Activated CD4-positive, alpha-beta T cell treated with anti-CD3 and anti-CD28 coated beads, Interleukin-2, amount 50 U/mL, for 48 hours (primary cell): Measurements from ENCODE around the gene FLVCR1.

Experiments
- DNase-seq, 2 experiments: peaks; one replicate each; pipeline ENCODE4 v3.0.0-alpha.2; 2020

FLVCR1 gene

GRCh38 chr1:212916481-212917133 lies 58.5 kb downstream of the FLVCR1 start:
- DNase-seq: peak in 1 of 2 experiments; percentile 8

GRCh38 chr1:212917134-212917485 lies 59.0 kb downstream of the FLVCR1 start:
- DNase-seq: no peak

GRCh38 chr1:212917858-212918257 lies 59.8 kb downstream of the FLVCR1 start:
- DNase-seq: no peak

GRCh38 chr1:212918824-212919223 lies 60.7 kb downstream of the FLVCR1 start:
- no peak for DNase-seq

- no peak for DNase-seq
Measured at GRCh38 chr1:212920246-212920645, 62.2 kb downstream of the FLVCR1 start.

GRCh38 chr1:212920896-212921295 lies 62.8 kb downstream of the FLVCR1 start:
- no peak for DNase-seq

- DNase-seq: no peak
Measured at GRCh38 chr1:212922016-212922415, 63.9 kb downstream of the FLVCR1 start.

GRCh38 chr1:212926372-212926771 lies 68.3 kb downstream of the FLVCR1 start:
- no peak for DNase-seq

GRCh38 chr1:212928323-212929291 lies 70.5 kb downstream of the FLVCR1 start:
- no peak for DNase-seq

GRCh38 chr1:212930986-212931678 lies 73.1 kb downstream of the FLVCR1 start:
- no peak for DNase-seq

GRCh38 chr1:212933815-212934471 lies 75.9 kb downstream of the FLVCR1 start:
- no peak for DNase-seq

GRCh38 chr1:212935387-212935981 lies 77.4 kb downstream of the FLVCR1 start:
- no peak for DNase-seq

- no peak for DNase-seq
Measured at GRCh38 chr1:212937034-212937433, 79.0 kb downstream of the FLVCR1 start.

- no peak for DNase-seq
Measured at GRCh38 chr1:212938846-212939245, 80.8 kb downstream of the FLVCR1 start.

- DNase-seq: no peak
Measured at GRCh38 chr1:212941452-212941851, 83.4 kb downstream of the FLVCR1 start.

- no peak for DNase-seq
Measured at GRCh38 chr1:212942679-212943392, 84.8 kb downstream of the FLVCR1 start.

- no peak for DNase-seq
Measured at GRCh38 chr1:212943393-212943710, 85.3 kb downstream of the FLVCR1 start.

GRCh38 chr1:212944229-212944901 lies 86.3 kb downstream of the FLVCR1 start:
- DNase-seq: no peak

- no peak for DNase-seq
Measured at GRCh38 chr1:212945056-212945455, 87.0 kb downstream of the FLVCR1 start.

GRCh38 chr1:212945463-212946160 lies 87.5 kb downstream of the FLVCR1 start:
- DNase-seq: no peak

GRCh38 chr1:212946872-212947271 lies 88.8 kb downstream of the FLVCR1 start:
- no peak for DNase-seq
